ENCODE results near the gene BLOC1S1.
A peak's percentile ranks its signal among the peaks of the same experiment; 100 is the strongest.

- TF ChIP-seq CTCF (IDR thresholded peaks at IDR 0.05), result peak in 4 of 7 experiments; percentile 45 to 74 (median 56)
- no peak for TF ChIP-seq POLR2A (IDR thresholded peaks at IDR 0.05)
Measured at GRCh38 chr12:55720894-55721444, 5.1 kb downstream of the BLOC1S1 start.
